GM13976 (cell line): ENCODE measurements around the gene OR10G8.

Experiments used
- DNase-seq: peaks from one replicate; pipeline ENCODE4 v3.0.0; 2012; ENCODE audit warnings: low spot score
- CTCF ChIP-seq: IDR thresholded peaks from 2 replicates; pipeline ENCODE4 v1.5.1; 2012; ENCODE audit warnings: borderline replicate concordance, mild to moderate bottlenecking; ENCODE audit not compliant: insufficient read depth; ENCODE audit errors: extremely low read depth, missing control alignments, control extremely low read depth
- in situ Hi-C: fragments of 300-500 bp; cut with MboI; formaldehyde crosslinking; loops from one replicate; pipeline ENCODE4 v1.12.0; 2022; ENCODE audit warnings: low sequenced_read_pairs, mixed read lengths, inconsistent platforms; ENCODE audit not compliant: unreplicated experiment

Gene OR10G8

GRCh38 chr11:124075841-124076651, 49.4 kb downstream of the OR10G8 start:
- peak; percentile 54 for DNase-seq
- in situ Hi-C loops, result loop anchor here (10.0 kb wide), 1 partner anchor 119 kb away; no protein-coding TSS in a partner anchor
- no peak for TF ChIP-seq CTCF

GRCh38 chr11:124077266-124077665, 50.7 kb downstream of the OR10G8 start:
- in situ Hi-C loops, result loop anchor here (10.0 kb wide), 1 partner anchor 118 kb away; no protein-coding TSS in a partner anchor
- no peak for DNase-seq
- no peak for TF ChIP-seq CTCF

- TF ChIP-seq CTCF, result no peak
- in situ Hi-C loops, result loop anchor here (10.0 kb wide), 1 partner anchor 116 kb away; no protein-coding TSS in a partner anchor
- DNase-seq, result no peak
Observed at GRCh38 chr11:124078591-124078990, 52.0 kb downstream of the OR10G8 start.

- in situ Hi-C loops, result loop anchor here (10.0 kb wide), 1 partner anchor 115 kb away; no protein-coding TSS in a partner anchor
Observed at GRCh38 chr11:124079631-124080326, 53.2 kb downstream of the OR10G8 start.

More at GRCh38 chr11:124079631-124080326, 53.2 kb downstream of the OR10G8 start:
- no peak for DNase-seq
- TF ChIP-seq CTCF, result no peak
